Fibroblast of skin of left quadriceps (primary cell): Measurements from ENCODE around the gene AAGAB.
"Not testable (repeated sequence)": the region's sequence is repeated elsewhere in the genome, so short reads cannot be mapped to it uniquely, and the experiment has no call there.

Experiments
- DNase-seq, 2 experiments: peaks; one replicate each; pipeline ENCODE4 v3.0.0-alpha.2; 2013; ENCODE audit warnings: low read depth in 2 of 2

The AAGAB gene

DNA sequence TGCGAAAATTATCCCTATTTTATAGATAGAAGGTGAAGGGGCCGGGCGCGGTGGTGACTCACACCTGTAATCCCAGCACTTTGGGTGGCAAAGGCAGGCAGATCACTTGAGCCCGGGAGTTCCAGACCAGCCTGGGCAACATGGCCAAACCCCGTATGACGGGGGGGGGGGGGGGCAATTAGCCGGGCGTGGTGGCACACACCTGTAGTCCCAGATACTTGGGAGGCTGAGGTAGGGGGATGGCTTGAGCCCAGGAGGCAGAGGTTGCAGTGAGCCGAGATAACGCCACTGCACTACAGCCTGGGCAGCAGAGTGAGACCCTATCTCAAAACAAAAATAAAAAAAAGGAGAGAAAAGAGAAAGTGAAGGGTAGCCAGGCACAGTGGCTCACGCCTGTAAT, 1.4 kb downstream of the AAGAB start:
- DNase-seq, result no peak

DNA sequence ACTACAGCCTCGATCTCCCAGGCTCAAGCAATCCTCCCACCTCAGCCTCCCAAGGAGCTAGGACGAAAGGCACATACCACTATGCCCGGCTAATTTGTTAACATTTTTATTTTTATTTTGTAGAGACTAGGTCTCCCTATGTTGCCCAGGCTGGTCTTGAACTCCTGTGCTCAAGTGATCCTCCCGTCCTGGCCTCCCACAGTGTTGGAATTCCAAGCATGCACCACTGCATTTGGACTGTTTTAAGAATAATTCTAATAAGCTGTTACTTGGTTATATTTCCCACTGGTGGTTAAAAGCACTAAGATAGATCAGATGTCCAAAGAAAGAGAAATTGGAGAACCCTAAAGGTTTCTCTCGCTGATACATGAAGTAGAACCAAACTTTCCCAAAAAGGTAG, 3.1 kb downstream of the AAGAB start:
- DNase-seq, result no peak

GRCh38 chr15:67249830-67250229, 4.6 kb downstream of the AAGAB start:
- DNase-seq, result no peak

DNA sequence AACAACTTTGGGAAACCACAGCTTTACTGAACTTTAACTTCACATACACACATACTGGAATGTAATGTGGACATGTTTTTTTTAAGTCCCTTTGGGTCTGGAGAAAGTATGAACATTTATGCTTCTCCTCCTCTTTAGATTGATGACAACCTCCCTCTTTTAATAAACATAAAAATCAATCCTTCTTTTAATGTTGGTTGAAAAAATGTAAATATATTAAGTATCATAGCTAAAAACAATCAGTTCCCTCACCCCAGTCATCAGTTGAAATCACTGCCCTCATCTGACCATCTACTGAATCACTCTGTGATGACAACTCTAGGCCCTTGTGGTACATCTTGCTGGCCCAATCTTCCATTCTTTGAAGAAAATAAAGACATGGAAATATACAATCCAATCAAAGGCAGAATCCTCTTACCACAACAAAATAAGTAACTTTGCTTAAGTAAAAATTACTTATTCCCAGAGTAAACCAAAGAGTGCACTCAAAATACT, 6.4 kb downstream of the AAGAB start:
- DNase-seq, result peak; percentile 22 to 27

GRCh38 chr15:67246606-67247005, 7.9 kb downstream of the AAGAB start:
- not testable (repeated sequence) for DNase-seq

GRCh38 chr15:67244971-67245478, 9.4 kb downstream of the AAGAB start:
- DNase-seq, result peak; percentile 57 to 61

DNA sequence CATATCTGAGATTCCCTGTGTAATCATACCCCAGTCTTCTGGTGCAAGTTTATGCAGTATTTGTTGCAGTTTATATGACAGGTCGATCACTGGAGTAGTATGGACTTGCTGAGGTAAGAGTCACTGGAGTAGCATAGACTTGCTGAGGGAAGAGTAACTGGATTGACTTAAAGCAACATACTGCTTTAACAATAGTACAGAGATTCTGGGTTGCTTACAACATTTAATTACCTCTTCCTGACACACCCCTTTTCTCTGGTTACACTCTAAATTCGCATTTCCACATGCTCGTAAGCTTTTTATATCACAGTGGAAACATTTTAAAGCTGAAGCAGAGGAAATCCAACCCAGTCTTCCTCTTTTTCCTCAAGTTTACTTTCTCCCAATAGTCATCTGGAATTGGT, 11.8 kb downstream of the AAGAB start:
- no peak for DNase-seq

GRCh38 chr15:67241132-67241855, 13.2 kb downstream of the AAGAB start:
- DNase-seq, result no peak

DNA sequence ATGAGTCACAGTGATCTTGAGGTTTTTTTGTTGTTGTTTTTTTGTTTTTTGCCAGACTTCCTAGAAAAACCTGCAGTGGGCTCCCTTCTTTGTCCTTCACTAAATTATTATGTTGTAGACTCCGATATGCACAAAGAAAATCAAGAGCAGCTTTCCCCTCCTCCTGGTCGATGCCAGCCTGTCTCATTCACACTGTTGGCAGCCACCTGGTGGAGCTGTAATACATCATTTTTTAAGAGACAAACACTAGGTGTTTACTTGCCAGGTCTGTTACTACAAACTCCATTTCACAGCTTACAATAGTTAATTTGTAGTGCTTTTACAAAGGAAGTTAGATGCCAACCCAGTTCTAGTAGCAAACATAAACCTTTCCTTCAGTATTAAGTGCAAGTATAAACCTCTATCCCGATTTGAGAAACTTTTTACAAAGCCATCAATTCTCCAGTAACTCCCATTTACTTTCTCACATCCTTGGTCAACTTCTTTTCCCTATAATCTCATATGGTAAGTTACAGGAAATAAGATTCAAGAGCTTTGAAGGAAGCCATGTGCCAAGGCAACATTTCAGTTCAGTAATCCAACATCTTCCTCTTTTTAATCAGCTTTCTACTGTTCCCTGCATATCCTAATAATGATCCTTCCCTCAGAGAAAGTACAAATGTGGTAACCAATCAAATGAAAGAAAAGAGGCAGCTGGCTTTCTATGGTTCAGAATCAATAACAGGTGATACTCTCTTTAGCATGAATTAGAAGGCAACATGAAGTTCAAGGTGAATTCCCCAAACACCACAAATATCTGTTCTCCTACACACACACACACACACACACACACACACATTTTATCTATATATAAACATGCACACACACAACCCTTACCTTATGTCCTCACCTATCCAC, 14.0 kb downstream of the AAGAB start:
- DNase-seq, result no peak

DNA sequence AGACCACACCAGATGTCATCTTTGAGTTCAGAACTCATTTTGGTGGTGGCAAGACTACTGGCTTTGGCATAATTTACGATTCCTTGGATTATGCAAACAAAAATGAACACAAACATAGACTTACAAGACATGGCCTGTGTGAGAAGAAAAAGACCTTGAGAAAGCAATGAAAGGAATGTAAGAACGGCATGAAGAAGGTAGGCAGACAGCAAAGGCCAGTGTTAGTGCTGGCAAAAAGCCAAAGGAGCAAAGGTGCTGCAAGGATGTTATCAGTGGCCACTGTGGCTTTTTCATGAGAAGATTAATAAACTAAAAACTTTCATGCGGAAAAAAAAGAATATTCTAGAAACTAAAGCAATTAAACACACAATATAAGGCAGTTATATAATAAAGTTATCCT, 21.9 kb downstream of the AAGAB start:
- no peak for DNase-seq

- no peak for DNase-seq
These were observed 24.0 kb downstream of the AAGAB start for GRCh38 chr15:67230504-67230903.

DNA sequence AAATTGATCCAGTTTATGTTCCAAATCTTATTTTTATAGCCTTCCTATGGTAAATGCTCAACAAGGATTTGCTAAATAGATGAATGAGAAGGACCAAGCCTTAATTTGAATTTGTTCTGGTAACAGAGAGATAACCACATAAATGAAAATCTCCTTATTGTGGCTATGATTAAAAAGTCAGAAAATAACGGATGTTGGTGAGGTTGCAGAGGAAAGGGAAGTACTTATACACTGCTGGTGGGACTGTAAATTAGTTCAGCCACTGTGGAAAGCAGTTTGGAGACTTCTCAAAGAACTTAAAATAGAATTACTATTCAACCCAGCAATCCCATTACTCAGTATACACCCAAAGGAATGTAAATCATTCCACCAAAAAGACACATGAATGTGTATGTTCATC, 26.2 kb downstream of the AAGAB start:
- no peak for DNase-seq

- DNase-seq, result no peak
These were observed 26.6 kb downstream of the AAGAB start for GRCh38 chr15:67227846-67228245.

DNA sequence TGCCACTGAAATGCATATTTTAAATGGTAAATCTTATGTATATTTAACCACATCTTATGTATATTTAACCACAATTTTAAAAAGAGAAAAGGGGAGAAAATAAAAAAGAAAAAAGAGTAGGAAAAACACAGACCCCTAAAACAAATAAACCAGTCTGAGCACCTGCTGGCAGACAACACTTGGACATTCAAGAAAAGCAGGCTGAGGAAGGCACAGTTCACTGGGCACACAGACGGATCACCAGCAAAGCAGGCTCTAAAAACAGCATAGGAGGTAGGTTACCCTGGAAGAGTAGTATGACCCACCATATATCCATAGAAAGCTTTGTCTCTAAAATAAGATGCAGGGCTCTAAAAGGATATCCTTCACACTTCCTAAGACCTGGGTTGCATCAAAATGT, 27.0 kb downstream of the AAGAB start:
- no peak for DNase-seq

DNA sequence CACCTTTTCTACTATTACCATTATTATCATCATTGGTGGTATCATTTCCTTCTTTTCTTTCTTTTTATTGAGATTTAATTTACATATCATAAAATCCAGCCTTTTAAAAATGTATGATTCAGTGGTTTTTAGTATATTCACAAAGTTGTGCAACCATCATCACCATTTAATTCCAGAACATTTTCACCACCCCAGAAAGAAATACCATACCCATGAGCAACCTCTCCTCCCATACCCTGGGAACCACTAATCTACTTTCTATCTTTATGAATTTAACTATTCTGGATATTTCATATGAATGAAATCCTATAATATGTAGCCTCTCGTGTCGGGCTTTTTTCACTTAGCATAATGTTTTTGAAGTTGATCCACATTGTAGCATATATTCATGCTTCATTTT, 29.1 kb downstream of the AAGAB start:
- peak; percentile 56 to 63 for DNase-seq

GRCh38 chr15:67224889-67225288, 29.6 kb downstream of the AAGAB start:
- no peak for DNase-seq

- DNase-seq, result no peak
These were observed 35.2 kb downstream of the AAGAB start for GRCh38 chr15:67219288-67219687.

- no peak for DNase-seq
These were observed 36.0 kb downstream of the AAGAB start for GRCh38 chr15:67218428-67218827.

DNA sequence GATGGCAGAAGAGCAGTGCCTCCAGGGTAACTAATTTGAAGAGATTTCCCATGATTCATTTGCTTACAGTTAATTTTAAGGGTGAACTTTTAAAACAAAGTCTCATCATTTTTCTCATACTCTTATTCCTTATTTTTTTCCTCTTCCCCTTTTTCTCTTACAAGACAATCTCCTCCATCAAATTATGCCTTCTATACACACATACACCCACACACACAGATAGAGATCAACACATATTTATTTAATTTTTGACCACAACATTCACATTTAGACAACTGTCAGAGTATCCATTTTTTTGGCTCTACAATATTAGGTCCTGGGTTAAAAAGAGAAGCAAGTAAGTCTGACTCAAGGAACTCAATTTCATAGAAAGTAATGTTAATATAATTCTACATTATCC, 37.6 kb downstream of the AAGAB start:
- DNase-seq, result no peak

DNA sequence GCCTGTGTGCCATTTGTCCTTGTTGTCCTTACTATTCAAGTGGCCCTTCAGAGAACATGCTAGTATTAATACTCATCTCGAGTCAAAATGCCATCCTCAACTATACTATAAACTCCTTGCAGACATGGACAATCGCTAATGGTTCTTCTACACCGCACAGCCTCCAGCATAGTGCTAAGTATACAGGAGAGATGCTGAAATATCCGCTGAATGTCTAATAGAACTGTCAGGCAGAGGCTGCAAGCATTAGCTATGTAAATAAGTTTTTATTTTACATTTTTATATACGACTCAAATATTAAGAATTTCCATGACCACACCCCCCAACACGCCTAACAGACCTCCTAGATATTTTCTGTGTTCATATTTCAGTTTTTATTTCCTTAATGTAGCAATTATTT, 39.4 kb downstream of the AAGAB start:
- no peak for DNase-seq

DNA sequence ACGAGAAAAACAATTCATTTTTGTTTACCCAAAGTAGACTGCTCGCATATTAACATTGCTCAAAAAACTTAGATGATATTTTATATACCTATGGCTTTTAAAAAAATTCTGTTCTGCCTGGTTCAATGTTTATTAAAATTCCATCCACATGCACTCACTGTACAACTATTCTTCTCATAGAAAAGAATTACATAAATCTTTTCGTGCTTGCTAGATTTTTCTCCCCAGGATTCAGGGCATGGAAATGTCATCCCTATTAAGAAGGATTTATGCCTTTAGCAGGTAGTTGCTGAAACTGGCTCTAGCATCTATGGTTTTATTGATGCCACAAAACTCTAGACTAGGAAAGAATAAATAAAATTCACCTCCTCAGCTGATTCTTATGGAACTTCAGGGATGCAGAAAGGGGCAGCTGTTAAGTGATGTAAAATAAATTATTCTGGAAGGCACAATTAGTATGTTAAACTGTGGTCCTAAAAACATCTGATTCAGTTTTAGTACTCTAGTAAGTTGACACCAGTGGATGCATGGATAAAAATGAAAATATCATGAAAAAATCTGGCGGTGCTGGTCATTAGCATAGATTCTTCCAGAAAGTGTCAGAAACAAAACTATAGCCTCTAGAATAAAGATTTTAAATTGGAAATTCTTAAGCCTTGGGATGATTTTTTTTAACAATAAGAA, 41.6 kb downstream of the AAGAB start:
- DNase-seq, result no peak

- DNase-seq, result no peak
These were observed 43.8 kb downstream of the AAGAB start for GRCh38 chr15:67210555-67211168.
